Esophagus squamous epithelium (tissue), 5 donors: ENCODE data around the gene AFF3. TPM values are rescaled to one million over a fixed set of nuclear protein-coding genes. Genes with fewer than 3 reads are reported as not detected.

Experiments used
- DNase-seq: peaks from one replicate; lab custom pipeline; 2025; lab: John Stamatoyannopoulos, UW
- H3K27ac ChIP-seq, 4 donors: fragments of 200-600 bp; sonication (generic); one replicate each; pipeline ENCODE4 v1.5.1; 2016 to 2019; ENCODE audit warnings: mild to moderate bottlenecking in 1 of 4
- H3K27me3 ChIP-seq, 4 donors: fragments of 200-600 bp; sonication (generic); 1 replicate in 3 of 4; 2 replicates in 1 of 4; pipeline versions ENCODE4 v1.5.1 to v1.6.0; 2017 to 2021; ENCODE audit warnings: antibody characterized with exemption in 1 of 4
- H3K36me3 ChIP-seq, 3 donors: fragments of 200-600 bp; sonication (generic); one replicate each; pipeline ENCODE4 v1.5.1; 2016 to 2019
- H3K4me1 ChIP-seq, 3 donors: fragments of 200-600 bp; sonication (generic); one replicate each; pipeline ENCODE4 v1.5.1; 2017 to 2019
- H3K4me3 ChIP-seq, 4 donors: fragments of 200-600 bp; sonication (generic); 1 replicate in 3 of 4; 2 replicates in 1 of 4; pipeline ENCODE4 v1.5.1; 2016 to 2019; ENCODE audit warnings: mild to moderate bottlenecking in 2 of 4, moderate library complexity in 1 of 4
- H3K9me3 ChIP-seq, 3 donors: fragments of 200-600 bp; sonication (generic); one replicate each; pipeline ENCODE4 v1.5.1; 2016 to 2019
- POLR2A ChIP-seq, 4 donors: fragments of 450-650 bp; IDR thresholded peaks; one replicate each; pipeline ENCODE4 v1.6.1; 2017; ENCODE audit warnings: antibody characterized with exemption in 4 of 4, mild to moderate bottlenecking in 4 of 4, moderate library complexity in 3 of 4
- WGBS, 2 donors: methylation state at CpG; one replicate each; pipeline ENCODE4 v1.1.5; 2018; 5-methylcytosine and 5-hydroxymethylcytosine counted together
- intact Hi-C: fragments of 100-400 bp; cut with DNase I; formaldehyde crosslinking; loops from one replicate; pipeline ENCODE4 v1.15.0; 2022
- total RNA-seq, 4 donors: library from RNA; depleted of rRNA; stranded (reverse); fragments of >200 nt; gene quantifications; one replicate each; pipeline ENCODE4 v1.1.0, GENCODE V29; 2016
- TF ChIP-seq, protein P1 (sequence below), 6 experiments: fragments of 450-650 bp in 4 of 6; fragments of 200-600 bp in 2 of 6; sonication (generic) in 2 of 6; IDR thresholded peaks; one replicate each; pipeline ENCODE4 v1.5.1; 2016 to 2019; ENCODE audit warnings: antibody characterized with exemption in 6 of 6, mild to moderate bottlenecking in 4 of 6, moderate library complexity in 4 of 6
- donor health status: DM: yes; HTN: yes; CAD: no.

Gene AFF3
- total RNA-seq, 4 donors from 2014 or later = 1.2 to 9.7 (median 3.8) TPM

DNA sequence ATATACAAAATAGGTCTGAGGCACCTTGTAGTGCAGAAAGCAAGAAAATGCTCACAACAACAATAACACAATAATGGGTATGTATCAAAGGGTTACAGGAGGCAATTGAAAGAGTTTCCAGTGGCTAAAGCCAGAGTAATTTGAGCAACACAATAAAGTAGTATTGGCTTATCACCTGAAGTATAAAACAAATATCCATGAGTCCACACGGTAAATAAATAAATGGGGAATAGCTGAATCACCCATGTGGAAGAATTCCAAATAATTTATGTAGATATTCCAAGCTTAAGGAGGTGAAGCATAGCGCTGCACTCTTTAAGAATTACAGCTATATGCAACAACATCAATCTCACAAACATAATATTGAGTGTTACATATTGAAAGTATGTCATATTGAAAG, 110.8 kb downstream of the AFF3 start:
- no peaks in the 10 kb centered on the region for H3K4me1 ChIP-seq
- H3K27me3 ChIP-seq = no peaks in the 10 kb centered on the region
- DNase-seq = no peak
- no peaks in the 10 kb centered on the region for H3K36me3 ChIP-seq
- H3K27ac ChIP-seq = no peak overlapping the region
- intact Hi-C loops = no loop called here
- WGBS, 2 donors = 68 to 86% methylated on average over 2 of the region's 2 CpGs
- H3K4me3 ChIP-seq = no peak overlapping the region
- H3K9me3 ChIP-seq = no peaks in the 10 kb centered on the region
- TF ChIP-seq, protein P1, sequence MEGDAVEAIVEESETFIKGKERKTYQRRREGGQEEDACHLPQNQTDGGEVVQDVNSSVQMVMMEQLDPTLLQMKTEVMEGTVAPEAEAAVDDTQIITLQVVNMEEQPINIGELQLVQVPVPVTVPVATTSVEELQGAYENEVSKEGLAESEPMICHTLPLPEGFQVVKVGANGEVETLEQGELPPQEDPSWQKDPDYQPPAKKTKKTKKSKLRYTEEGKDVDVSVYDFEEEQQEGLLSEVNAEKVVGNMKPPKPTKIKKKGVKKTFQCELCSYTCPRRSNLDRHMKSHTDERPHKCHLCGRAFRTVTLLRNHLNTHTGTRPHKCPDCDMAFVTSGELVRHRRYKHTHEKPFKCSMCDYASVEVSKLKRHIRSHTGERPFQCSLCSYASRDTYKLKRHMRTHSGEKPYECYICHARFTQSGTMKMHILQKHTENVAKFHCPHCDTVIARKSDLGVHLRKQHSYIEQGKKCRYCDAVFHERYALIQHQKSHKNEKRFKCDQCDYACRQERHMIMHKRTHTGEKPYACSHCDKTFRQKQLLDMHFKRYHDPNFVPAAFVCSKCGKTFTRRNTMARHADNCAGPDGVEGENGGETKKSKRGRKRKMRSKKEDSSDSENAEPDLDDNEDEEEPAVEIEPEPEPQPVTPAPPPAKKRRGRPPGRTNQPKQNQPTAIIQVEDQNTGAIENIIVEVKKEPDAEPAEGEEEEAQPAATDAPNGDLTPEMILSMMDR (IDR thresholded peaks at IDR 0.05) = no peak
- no peak for TF ChIP-seq POLR2A (IDR thresholded peaks at IDR 0.05)

DNA sequence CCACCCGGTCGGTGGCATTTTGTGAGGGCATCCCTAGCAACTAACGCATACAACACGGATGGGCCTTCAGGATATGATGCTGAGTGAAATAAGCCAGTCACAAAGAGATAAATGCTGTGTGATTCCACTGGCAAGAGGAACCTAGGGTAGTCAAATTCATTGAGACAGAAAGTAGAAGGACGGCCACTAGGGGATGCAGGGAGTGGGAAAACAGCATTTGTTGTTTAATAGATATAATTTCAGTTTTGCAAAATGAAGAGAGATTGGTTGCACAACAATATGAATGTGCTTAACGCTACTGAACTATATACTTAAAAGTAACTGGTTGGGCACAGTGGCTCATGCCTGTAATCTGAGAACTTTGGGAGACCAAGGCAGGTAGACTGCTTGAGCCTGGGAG, 112.9 kb downstream of the AFF3 start:
- no peak for DNase-seq
- Histone ChIP-seq H3K27me3 (no peaks in the 10 kb centered on the region), H3K27ac (no peak overlapping the region), H3K9me3 (no peaks in the 10 kb centered on the region), H3K4me3 (no peak overlapping the region), H3K4me1 (no peaks in the 10 kb centered on the region), H3K36me3 (no peaks in the 10 kb centered on the region)
- 90 to 92% methylated on average over 5 to 6 of the region's 6 CpGs for WGBS, 2 donors
- intact Hi-C loops = no loop called here
- TF ChIP-seq, protein P1 (IDR thresholded peaks at IDR 0.05) = no peak
- TF ChIP-seq POLR2A (IDR thresholded peaks at IDR 0.05) = no peak

DNA sequence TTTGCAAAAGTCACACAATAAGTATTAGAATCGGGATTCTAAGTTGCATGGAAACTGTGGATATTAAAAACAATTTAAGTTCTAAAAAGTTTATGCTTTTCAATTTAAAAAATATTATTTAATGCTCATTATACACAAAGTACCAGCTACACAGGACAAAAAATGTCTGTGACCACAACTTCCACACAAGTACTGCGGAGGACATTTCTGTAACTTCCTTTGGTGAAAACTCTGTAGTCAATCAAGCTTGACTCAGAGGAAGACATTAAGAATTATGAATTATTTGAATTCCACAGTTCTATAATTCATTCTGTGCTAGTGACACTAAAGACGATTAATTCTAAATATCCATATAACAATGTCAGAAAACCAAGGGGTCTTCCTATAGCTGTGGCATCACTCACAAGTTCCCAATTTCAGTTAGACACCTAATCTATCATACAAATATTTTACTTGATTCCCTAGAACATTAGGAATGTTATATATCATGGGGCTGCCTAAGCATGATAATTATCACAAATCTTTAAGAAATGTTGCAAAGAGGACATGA, 120.5 kb downstream of the AFF3 start:
- no peaks in the 10 kb centered on the region for H3K36me3 ChIP-seq
- intact Hi-C loops = no loop called here
- TF ChIP-seq, protein P1 (IDR thresholded peaks at IDR 0.05) = no peak
- no peak for TF ChIP-seq POLR2A (IDR thresholded peaks at IDR 0.05)
- no peaks in the 10 kb centered on the region for H3K9me3 ChIP-seq
- no peak overlapping the region for H3K4me3 ChIP-seq
- H3K27ac ChIP-seq = no peak overlapping the region
- no peaks in the 10 kb centered on the region for H3K4me1 ChIP-seq
- no peak for DNase-seq
- H3K27me3 ChIP-seq = no peaks in the 10 kb centered on the region
- 72 to 75% methylated on average over 3 of the region's 3 CpGs for WGBS, 2 donors

DNA sequence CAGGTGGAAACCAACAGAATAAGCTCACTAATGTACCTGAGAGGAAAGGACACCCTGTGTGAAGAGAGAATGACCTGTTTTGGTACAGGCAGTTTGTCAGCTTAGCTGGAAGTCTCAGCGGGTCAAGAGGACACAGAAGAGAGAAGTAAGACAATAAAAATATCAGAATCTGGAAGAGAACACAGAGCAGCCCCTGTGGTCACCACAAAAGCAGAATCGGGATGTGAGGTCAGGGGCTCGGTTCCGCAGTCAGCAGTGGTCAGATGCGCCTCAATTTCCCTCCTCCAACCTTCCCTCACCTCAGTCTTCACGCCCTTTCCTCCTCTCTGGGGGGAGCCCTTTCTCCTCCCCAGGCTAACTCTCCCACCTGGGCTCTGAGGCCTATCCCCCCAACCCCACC, 122.9 kb downstream of the AFF3 start:
- Histone ChIP-seq H3K9me3 (no peaks in the 10 kb centered on the region), H3K36me3 (no peaks in the 10 kb centered on the region), H3K4me3 (no peak overlapping the region), H3K27me3 (no peaks in the 10 kb centered on the region), H3K4me1 (no peaks in the 10 kb centered on the region), H3K27ac (no peak overlapping the region)
- intact Hi-C loops = no loop called here
- DNase-seq = no peak
- TF ChIP-seq, protein P1 (IDR thresholded peaks at IDR 0.05) = no peak
- no peak for TF ChIP-seq POLR2A (IDR thresholded peaks at IDR 0.05)
- 84 to 85% methylated on average over 6 of the region's 6 CpGs for WGBS, 2 donors

DNA sequence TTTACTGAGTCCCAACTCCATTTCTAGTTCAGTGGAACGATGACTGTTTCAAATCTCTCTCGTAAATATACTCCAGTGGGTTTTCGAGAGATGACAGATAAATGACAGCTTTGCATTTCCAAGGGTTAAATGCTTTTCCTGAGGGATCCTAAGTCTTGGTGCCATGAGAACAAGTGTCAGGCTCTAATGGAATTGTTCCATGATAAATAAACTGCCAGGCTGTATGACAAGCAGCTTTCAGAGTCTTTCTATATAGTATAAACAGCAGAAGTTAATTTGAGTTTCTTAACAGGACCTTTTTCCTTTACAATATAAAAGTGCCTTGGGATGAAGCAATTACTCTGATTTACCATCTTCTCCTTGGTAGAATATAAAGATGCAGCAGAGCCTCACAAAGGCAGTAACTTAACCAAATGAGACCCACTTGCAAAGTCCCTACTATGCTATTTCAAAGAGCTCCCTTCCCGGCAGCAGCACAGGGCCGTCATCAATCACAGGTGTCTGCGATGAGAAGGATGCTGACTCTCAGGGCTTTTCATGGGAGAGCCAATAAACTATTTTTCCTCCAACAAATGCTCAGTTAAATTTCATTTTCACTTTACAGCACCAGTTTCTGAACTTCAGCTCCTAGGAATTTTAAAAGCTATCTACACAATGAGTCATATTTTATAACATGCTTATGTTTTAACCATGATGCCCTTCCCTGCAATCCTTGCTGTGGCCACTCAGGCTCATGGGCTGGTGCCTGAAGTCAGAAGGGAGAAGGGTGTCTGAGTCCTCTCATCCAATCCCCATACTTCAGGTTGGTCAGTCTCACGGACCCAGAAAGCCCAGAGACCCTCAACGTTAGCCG, 123.8 kb downstream of the AFF3 start:
- TF ChIP-seq, protein P1 (IDR thresholded peaks at IDR 0.05) = no peak
- no peak for TF ChIP-seq POLR2A (IDR thresholded peaks at IDR 0.05)
- Histone ChIP-seq H3K9me3 (no peaks in the 10 kb centered on the region), H3K27me3 (no peaks in the 10 kb centered on the region), H3K4me3 (no peak overlapping the region), H3K4me1 (no peaks in the 10 kb centered on the region), H3K36me3 (no peaks in the 10 kb centered on the region), H3K27ac (no peak overlapping the region)
- no peak for DNase-seq
- intact Hi-C loops = no loop called here
- 76 to 78% methylated on average over 9 of the region's 9 CpGs for WGBS, 2 donors
